Transverse colon (tissue), 4 donors: Measurements from ENCODE around the gene CRYGC.

Source experiments
- CTCF ChIP-seq, 5 experiments: fragments of 200-600 bp in 3 of 5; fragments of 450-650 bp in 2 of 5; sonication (generic) in 3 of 5; IDR thresholded peaks; 1 replicate in 2 of 5; 2 replicates in 3 of 5; pipeline ENCODE4 v1.5.1; 2016 to 2017; ENCODE audit warnings: antibody characterized with exemption in 5 of 5, inconsistent platforms in 3 of 5, mild to moderate bottlenecking in 2 of 5, moderate library complexity in 1 of 5
- EP300 ChIP-seq: sonication (generic); formaldehyde crosslinking; IDR thresholded peaks from one replicate; pipeline ENCODE4 v1.6.1; 2017; ENCODE audit warnings: antibody characterized with exemption, low read depth
- POLR2A ChIP-seq: fragments of 450-650 bp; IDR thresholded peaks from one replicate; pipeline ENCODE4 v1.6.1; 2016; ENCODE audit warnings: antibody characterized with exemption, mild to moderate bottlenecking, moderate library complexity
- POLR2AphosphoS5 ChIP-seq, 3 donors: sonication (generic); formaldehyde crosslinking; IDR thresholded peaks; one replicate each; pipeline ENCODE4 v1.6.1; 2016; ENCODE audit warnings: antibody characterized with exemption in 3 of 3

GRCh38 chr2:208147759-208148158, 18.1 kb upstream of the CRYGC start:
- no peak for TF ChIP-seq CTCF (IDR thresholded peaks at IDR 0.05)
- TF ChIP-seq EP300, result no peak
- TF ChIP-seq POLR2A, result no peak
- TF ChIP-seq POLR2AphosphoS5 (IDR thresholded peaks at IDR 0.05), result no peak
